Breast epithelium (tissue), 3 donors: ENCODE measurements around the gene ANKDD1A.

ENCODE experiments used
- POLR2A ChIP-seq: fragments of 450-650 bp; IDR thresholded peaks from one replicate; pipeline ENCODE4 v1.6.1; 2016; ENCODE audit warnings: antibody characterized with exemption, mild to moderate bottlenecking, moderate library complexity
- POLR2AphosphoS5 ChIP-seq, 3 donors: sonication (generic); formaldehyde crosslinking; IDR thresholded peaks; one replicate each; pipeline ENCODE4 v1.6.1; 2017; ENCODE audit warnings: antibody characterized with exemption in 3 of 3
- TF ChIP-seq, protein P1 (sequence below), 3 donors: fragments of 450-650 bp; IDR thresholded peaks; one replicate each; pipeline ENCODE4 v1.5.1; 2016 to 2017; ENCODE audit warnings: antibody characterized with exemption in 3 of 3, mild to moderate bottlenecking in 3 of 3, moderate library complexity in 3 of 3

DNA sequence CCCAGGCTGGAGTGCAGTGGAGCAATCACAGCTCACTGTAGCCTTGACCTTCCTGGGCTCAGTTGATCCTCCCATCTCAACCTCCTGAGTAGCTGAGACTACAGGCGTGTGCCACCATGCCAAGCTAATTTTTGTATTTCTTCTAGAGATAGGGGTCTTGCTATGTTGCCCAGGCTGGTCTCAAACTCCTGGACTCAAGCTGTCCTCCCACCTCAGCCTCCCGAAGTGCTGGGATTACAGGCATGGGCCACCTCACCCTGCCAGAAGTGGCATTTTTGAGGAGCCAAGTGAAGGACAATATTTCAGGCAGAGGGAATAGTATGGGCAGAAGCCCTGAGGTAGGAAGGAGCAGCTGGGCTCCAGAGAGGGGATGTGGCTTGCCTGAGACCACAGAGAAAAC lies 4.7 kb downstream of the ANKDD1A start:
- TF ChIP-seq POLR2A: no peak
- TF ChIP-seq, protein P1, sequence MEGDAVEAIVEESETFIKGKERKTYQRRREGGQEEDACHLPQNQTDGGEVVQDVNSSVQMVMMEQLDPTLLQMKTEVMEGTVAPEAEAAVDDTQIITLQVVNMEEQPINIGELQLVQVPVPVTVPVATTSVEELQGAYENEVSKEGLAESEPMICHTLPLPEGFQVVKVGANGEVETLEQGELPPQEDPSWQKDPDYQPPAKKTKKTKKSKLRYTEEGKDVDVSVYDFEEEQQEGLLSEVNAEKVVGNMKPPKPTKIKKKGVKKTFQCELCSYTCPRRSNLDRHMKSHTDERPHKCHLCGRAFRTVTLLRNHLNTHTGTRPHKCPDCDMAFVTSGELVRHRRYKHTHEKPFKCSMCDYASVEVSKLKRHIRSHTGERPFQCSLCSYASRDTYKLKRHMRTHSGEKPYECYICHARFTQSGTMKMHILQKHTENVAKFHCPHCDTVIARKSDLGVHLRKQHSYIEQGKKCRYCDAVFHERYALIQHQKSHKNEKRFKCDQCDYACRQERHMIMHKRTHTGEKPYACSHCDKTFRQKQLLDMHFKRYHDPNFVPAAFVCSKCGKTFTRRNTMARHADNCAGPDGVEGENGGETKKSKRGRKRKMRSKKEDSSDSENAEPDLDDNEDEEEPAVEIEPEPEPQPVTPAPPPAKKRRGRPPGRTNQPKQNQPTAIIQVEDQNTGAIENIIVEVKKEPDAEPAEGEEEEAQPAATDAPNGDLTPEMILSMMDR (IDR thresholded peaks at IDR 0.05): no peak
- no peak for TF ChIP-seq POLR2AphosphoS5 (IDR thresholded peaks at IDR 0.05)
